Spleen (tissue), 7 donors: ENCODE results near the gene DIAPH1.

Experiments used
- CTCF ChIP-seq, 11 experiments: fragments of 200-600 bp in 7 of 11; fragments of 450-650 bp in 4 of 11; sonication (generic) in 4 of 11; IDR thresholded peaks in 8 of 11; conservative IDR thresholded peaks in 3 of 11; 1 replicate in 7 of 11; 2 replicates in 4 of 11; pipeline versions ENCODE4 v1.4.0 to v1.8.0; 2016 to 2021; ENCODE audit warnings: antibody characterized with exemption in 11 of 11, inconsistent platforms in 4 of 11, mild to moderate bottlenecking in 1 of 11
- POLR2A ChIP-seq, 3 donors: fragments of 450-650 bp; IDR thresholded peaks; one replicate each; pipeline ENCODE4 v1.5.1; 2017; ENCODE audit warnings: antibody characterized with exemption in 3 of 3, mild to moderate bottlenecking in 1 of 3
- POLR2AphosphoS5 ChIP-seq, 3 donors: sonication (generic); formaldehyde crosslinking; IDR thresholded peaks; one replicate each; pipeline ENCODE4 v1.5.1; 2017; ENCODE audit warnings: antibody characterized with exemption in 3 of 3
- donor health status: DM: no; HTN: no; CAD: no; lungs with moderate emphysema.
- donor health status: DM: no; HTN: no; CAD: no.
- donor health status: DM: no; HTN: no; CAD: no.

GRCh38 chr5:141488591-141489561 lies 129.9 kb downstream of the DIAPH1 start, which contains the start of gene PCDHGC5:
- TF ChIP-seq POLR2A (IDR thresholded peaks at IDR 0.05) (no peak), CTCF (IDR thresholded peaks at IDR 0.05 in 8 of 11, conservative IDR thresholded peaks at IDR 0.05 in 3 of 11) (no peak), POLR2AphosphoS5 (IDR thresholded peaks at IDR 0.05) (no peak)
